Measurements from ENCODE around the gene SLC8A1.

The SLC8A1 gene

DNA sequence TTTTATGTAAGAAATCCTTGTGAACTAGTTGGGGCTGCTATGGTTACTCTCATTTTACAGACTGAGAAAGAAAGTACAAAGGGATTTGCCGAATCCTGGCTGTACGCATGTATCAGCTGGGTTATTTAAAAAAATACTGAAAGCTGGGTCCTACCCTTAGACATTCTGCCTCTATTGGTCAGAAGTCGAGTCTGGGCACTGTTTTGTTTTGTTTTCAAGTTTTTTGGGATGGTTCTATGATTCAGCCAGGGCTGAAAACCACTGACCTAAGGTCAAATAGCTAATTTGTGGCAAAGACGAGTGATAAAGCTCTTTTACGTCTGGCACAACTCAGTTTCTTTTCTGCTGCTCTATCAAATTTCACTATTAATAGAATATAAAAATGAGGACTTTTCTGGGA lies 5.9 kb upstream of the SLC8A1 start:
- no peak for DNase-seq

DNA sequence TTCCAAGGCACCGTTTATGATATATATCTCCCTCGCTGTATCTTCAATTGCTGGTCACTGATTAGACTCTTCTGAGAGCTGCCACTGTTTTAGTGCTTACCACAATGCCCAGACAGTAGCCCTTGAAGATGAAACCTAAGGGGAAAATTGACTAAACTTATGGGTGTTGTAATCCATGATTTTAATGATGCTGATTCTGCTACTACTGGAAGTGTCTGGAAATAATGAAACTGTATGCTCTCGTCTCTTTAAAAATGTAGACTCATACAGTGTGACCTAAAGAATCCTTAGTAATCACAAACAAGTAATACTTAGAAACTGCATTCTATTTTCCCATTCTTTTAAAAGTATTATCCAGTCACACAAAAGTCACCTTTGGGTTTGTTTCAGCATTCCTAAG lies 5.5 kb upstream of the SLC8A1 start:
- DNase-seq = no peak

DNA sequence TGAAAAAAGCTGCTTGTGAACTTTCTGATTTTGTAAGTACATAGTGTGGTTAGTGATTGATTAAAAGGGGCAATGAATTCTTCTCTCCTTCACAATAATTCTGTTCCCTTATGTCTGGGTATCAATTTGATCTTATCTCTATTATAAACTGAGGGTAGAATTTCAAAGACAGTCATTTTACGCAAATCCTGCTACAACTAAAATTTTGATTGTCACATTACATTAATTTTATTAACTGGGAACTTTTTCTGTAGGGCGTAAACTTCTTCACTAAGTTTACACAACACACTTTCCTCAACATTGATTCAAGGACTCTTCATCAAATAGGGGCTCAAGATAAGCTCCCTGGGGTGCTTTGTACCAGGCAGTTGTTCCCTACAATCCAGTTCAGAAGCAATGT lies 5.0 kb upstream of the SLC8A1 start:
- DNase-seq = no peak

DNA sequence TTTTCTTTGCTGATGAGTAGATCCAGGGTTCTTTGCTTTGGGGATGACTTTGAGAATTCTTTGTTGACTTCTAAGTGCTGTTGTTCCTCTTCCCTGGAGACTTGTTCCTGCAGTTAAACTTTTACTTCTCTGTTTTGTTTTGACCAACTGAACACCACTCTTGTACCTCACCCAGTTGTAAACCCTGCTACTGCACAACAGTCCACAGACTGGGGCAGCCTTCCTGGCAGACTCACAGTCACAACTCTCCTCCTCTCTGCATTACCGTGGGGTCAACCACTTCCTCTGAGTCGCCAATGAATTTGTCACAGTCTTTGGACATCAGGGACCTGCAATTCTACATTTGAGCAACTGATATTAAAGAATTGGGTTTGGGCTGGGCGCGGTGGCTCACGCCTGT lies 3.8 kb upstream of the SLC8A1 start:
- DNase-seq = no peak

DNA sequence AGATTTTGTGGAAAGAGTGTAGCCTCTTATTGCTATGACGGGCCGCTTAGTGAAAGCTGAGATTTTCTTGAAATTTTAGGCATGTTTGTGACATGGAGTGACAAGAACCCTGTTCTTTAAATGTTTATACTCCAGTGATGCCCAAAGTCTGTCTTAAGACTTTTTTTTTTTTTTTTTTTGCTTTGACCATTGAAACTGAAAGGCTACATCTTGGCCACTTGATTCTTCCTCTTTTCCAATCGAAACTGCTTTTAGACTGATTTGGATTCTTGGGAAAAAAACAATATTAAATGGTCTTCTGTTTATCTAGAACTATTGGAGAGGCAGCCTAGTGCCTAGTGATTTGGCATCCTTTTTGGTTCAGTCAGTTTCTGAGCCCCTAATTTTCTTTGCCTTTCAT lies 2.4 kb upstream of the SLC8A1 start:
- no peak for DNase-seq

DNA sequence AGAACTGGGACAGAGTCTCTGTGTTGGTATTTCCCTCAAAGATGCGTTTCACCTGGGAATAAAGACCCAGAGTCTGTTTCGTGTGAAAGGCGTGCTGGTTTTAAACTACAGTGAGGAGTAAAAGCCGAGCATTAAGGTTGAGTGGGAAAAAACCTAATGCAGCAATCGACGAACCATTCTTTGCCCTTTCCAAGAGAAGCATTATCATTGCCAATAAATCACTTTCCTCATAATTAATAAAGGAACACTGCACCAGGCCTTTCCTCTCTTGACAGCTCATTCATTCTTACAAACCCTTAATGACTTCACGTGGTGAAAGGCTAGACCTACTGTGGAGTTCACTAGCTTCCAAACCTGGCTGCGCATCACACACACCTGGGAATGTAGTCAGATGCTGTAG lies 896 bp upstream of the SLC8A1 start:
- DNase-seq = no peak

DNA sequence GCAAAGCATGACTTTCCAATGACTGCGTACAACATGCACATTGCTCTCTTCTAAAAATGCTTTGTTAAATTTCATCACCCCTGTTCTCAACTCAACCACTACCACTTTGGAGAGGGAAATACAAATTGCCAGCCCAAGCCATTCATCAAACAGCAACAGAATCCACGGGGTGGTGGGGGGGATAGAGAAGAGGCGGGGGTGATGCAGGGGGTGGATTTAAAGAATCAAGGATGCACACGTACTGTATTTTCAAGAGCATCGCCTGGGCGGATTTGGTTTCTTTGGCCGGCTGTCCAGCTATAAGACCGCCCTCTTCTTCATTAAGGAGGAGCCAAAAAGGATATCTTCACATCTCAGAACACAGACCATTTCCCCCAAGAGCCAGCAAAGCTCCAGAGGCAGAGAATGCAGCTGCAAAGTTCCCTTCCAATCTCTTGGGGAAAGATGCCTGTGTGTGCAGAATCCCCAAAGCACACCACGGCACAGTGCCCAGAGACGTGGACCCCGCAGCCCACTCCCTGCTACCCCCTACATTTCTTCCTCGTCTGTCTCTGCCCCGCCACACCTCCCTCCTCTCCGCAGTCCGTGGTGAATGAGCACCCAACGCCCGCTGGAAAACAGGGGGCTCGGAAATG lies 977 bp downstream of the SLC8A1 start:
- no peak for DNase-seq

DNA sequence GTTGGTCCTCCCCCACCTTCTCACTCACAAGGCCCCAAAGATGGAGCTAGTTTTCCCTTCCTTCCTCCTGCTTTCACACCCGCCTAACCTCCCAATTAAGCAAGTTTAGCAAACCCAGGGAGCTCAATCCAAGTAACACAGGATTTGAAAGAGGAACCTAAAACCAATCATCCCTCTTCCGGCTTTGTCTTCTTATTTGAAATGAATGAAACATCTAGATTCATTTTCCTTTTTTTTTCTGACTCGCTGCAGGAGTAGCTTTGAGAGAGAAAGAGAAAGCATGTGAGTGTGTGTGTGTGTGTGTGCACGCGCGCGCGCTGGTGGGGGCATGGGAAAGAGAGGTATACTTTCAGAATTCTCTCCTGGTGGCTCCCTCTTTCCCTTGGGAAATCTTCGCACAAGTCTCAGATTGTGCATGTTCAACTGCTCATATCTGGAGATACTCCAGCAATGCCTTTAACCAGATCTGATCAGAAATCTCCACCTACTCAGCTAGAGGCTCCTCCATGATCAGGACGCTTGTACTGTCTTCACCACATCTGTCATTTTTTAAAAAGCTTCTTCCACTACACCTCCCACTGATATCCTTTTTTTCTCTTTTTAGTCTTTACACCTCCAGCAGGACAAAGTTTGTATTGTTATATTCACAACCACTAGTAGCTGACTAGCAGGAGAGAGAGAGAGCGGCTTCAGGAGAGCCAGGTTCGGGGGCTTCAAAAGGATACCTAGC lies 1.7 kb downstream of the SLC8A1 start:
- DNase-seq = no peak

DNA sequence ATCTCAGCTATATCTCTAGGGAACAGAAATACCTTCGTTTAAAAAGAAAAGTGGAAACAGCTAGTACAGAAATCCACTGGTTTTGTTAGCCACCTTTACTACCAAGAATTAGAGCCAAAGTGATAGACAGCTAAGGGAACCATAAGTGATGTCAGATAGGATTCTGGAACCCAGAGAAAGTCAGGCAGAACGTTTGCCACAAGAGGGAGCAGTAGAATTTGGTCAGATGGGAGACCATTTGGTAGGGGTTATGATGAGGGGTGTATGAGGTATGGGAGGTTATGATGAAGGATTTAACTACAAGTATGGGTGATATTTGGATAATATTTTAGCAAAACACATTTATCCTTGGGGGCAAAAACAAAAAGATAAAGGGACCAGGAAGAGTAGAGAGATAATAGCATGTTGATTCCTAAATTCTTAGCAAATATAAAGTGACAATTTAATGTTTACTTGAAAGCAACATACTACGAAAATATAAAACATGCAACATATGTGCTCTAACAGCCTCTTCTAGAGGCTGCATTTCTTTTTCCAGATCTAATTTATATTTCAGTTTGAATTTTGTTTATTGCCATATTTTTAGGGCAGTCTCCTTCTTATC lies 3.3 kb downstream of the SLC8A1 start:
- no peak for DNase-seq

DNA sequence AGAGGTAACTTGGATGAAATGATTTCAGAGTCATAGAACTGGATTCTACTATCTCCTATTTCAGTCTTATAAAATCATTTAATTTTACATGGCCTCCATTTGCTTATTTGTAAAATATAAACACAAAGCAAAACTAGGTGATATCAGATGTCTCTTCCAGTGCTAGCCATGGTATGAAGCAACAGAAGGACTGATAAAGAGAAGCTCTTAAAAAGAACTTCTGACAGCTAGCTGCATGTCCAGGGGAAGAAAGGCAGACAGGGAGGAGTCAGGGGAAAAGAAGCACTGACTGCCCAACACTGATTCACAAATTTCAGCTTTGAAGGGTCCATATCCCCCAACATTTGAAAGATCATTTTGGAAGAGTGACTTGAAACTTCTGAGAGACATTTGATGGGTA lies 6.4 kb downstream of the SLC8A1 start:
- no peak for DNase-seq

DNA sequence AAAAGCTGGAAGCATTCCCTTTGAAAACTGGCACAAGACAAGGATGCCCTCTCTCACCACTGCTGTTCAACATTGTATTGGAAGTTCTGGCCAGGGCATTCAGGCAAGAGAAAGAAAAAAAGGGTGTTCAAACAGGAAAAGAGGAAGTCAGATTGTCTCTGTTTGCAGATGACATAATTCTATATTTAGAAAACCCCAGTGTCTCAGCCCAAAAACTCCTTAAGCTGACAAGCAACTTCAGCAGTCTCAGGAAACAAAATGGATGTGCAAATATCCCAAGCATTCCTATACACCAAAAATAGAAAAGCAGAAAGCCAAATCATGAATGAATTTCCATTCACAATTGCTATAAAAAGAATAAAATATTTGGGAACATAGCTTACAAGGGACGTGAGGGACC lies 11.1 kb downstream of the SLC8A1 start:
- DNase-seq = no peak

DNA sequence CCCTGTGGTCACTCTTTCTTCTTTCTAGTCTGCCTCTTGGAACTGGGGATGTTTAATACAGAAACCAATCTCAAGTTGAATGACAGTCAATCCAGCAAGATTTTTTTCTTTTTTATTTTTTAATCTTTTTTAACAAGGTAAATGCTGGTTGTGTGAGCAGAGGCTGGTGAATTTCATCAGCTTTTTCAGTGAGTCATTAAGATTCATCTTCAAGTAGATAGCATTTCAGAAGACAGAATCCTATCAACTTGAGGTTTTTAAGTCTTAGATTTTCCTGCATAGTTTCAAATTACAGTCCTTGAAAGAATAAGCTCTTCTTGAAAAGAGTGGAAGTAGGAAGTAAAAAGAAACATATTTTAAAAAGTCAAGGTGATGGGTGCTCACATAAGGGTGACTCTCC lies 12.4 kb downstream of the SLC8A1 start:
- DNase-seq = no peak

DNA sequence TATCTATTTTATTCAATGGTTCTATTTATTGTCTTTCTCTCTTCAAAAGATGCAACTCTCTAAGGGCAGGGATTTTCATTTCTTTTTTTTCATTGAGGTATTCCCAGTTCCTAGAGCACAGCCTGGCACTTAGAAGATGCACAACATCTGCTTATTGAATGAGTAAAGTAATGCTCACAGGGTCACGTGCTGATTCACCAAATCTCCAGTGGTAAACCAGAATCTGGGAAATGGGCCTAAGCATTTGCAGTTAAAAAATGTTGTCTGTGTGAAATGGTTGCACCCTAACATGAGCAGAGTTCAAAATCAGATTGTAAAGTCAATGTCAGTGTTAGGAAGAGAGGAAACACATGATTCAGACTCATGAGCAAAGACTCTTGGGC lies 15.8 kb downstream of the SLC8A1 start:
- DNase-seq = no peak

DNA sequence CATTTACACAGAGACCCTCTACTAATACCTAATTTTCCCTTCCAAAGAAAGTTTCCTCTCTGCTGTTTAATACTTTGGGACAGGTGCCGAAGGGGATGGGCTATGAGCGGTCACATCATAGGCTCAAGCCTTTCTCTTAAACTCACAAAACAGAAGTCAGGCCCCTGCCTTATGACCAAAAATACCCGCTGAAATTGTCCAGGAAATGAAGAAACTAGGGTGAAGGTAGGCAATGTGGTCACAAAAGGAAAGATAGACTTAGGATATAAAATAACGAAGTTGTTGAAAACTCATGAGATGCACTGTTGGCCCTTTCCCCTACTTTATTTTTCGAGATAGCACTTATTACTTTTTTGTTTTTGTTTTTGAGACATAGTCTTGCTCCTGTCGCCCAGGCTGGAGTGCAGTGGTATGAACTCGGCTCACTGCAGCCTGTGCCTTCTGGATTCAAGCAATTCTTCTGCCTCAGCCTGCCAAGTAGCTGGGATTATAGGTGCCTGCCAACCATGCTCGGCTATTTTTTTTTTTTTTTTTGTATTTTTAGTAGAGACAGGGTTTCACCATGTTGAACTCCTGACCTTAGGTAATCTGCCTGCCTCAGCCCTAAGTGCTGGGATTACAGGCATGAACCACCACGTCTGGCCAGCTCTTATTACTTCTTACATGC lies 16.3 kb downstream of the SLC8A1 start:
- no peak for DNase-seq

DNA sequence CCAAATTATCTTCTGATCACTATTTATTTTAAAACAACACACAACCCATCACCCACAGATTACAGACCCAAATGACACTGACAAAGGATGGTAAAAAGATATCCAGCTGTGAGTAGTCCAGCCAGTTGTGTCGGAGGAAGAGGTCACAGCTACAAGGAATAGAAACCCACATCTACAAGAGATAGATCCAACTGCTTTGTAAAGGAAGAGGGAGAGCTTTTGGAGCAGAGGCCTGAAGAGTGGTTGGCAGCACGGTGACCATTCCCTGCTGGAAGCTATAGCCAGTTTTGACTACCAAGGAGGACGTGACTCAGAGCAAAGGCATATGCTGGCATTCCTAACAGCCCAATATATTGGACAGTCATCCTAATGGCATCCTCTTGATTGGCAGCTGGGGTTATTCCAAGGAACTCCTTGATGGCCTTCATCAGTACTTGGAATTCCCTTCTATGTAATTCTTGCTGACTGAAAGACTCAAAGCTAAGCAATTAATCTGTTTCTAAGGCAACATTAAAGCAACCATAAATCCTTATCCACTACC lies 17.1 kb downstream of the SLC8A1 start:
- no peak for DNase-seq

DNA sequence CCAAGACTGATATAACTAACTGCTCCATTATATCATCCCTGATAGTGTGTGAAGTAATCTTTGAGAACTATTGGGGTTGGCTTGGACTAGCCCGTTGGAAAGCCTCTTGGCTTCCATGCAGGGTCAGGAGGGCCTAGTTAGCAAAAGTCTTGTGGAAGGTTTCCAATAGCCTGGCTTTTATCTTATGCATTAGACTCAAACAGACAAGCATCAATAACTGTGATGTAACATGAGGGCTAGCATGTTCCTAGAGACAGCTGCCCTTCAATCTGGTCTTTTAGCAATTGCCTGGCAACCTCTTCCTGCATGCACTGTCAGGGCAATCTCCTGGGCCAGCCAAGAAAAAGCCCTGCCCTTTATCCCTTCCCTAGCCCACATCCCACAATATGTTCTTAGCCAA lies 18.2 kb downstream of the SLC8A1 start:
- no peak for DNase-seq

DNA sequence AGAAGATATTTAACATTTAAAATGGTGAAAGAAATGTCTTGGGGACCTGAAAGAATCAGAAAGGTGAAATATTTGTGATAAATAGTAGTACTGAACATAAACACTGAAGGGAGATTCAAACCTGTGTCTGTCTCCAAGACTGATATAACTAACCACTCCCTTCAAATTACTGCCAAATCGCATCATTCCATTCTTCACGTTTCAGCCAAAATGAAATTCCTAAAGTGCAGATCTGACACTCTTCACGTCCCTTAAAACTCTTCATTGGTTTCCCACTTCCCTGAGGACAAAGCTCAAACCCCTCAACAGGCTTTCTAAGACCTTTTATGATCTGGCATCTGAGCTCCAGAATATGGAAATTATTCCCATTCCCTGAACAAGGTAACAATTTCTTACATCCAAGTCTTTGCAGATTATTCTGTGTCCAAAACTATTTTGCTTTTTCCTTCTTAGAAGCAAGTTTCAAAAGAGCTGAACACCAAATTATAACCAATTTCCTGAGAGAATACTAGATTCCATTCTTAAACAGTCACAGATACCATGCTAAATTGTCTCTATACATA lies 18.9 kb downstream of the SLC8A1 start:
- DNase-seq = no peak

DNA sequence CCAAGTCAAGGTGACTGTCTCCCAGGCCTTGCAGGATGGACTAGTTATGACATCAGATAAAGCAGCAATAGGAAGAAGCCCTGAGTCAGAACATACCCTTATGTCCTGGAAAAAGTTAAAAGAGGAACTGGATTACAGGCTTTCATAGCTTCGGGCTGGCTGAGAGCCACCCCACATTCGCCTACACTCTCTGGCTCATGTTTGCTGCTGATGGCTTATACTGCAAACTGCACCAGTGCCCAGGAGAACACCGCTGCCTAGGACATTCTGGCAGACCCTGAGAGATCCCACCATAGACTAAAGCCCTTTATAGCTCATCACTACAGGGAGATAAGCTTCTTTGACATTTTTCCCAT lies 20.3 kb downstream of the SLC8A1 start:
- DNase-seq = no peak

DNA sequence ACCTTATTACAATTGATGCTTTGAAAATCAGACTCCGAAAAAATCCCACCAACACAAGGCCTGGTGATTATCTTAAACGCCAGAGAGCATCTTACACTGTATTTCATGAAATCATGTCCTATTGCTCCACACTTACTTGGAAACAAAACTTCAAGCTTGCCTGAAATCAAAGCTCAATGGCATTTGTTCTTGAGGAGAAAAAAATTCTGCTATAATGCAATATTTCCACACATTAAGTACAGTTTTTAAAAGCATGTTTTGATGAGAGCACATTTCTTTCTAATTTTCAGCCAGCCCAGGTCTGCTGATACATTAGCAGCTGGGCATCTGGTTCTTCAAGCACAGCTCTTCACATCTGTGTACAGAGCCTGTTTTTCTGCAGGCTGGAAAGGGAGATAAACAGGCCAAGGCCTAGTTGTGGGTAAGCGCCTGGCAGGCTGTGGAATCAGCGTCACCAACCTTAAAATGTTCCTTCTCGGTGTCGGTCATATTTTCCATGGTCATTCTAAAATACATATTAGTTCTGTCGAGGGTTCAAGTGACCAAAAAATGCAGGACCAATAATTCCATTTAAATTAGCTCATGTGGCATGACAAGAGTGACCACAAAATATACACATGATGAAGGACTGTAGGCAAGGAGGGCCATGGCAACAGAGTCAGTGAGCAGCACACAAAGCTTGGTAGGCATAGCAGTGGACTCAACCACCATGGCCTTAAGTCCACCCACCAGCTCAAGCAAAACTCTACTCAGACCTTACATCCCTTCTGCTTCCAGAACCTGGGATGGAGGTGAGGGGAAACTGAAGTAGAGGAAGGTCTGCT lies 20.9 kb downstream of the SLC8A1 start:
- no peak for DNase-seq

DNA sequence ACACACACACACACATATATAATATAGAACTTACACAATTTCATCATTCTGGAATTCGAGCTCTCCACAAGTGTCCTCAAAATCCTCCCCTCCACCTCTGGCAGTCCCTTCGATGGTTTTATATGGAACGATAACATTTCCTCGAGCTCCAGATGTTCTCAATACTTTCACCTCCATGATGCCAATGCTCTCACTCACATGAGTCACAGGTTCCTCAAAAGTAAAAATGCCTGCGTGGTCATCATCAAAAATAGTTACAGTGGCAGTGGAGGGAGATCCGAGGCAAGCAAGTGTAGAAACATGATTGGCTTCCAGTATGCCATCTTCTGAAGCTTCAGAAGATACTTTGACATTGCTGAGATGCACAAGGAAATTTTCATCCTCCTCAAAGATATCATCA lies 23.5 kb downstream of the SLC8A1 start:
- no peak for DNase-seq

DNA sequence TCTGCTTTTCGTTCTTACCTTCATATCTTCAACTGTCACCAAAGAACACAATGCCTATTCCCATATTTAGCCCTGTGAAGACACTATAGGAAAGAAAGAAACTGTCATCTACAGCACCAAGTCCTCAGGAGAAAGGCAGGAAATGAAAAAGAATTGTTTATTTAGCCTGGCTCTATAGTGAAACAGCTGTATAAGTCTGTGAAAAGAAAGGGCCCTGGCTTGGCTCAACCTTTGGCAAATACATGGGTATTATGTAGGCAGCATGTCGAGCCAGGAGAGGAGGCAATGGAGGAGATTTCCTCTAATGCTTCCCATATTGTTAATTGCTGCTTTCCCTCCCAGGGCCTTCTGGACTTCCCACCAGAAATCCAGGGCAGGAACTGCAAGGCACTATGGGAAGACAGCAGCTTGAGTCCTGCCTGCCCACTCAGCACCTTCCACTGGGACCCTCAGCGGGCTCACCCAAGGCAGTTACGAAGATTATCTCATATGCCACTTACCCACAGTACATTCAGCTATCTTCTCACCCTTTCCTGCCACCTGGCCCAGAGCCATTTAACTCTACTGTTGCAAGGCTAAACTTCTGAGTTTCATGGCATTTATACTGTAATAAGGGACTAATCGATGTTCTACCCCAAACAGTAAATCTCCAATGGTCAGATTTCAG lies 30.1 kb downstream of the SLC8A1 start:
- no peak for DNase-seq

DNA sequence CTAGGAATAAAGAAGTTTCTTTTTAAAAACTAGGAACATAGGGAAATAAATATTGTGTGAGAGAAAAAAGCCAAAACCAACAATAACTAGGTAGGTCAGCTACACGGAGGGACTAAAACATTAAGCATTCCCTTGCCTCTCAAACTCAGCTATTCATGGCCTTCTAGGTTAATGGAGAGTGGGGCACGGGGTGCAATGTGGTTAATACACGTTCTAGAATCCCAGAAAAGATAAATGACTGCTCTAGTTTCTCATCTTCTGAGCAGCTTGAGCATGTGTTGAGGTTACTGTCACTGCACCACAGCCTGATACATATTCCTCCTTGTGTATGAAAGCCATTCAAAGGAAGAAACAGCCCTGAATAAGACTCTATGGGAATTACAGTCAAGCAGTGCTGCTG lies 31.4 kb downstream of the SLC8A1 start:
- no peak for DNase-seq
